ENCODE measurements around the gene CDH15. TPM values are rescaled to one million over a fixed set of nuclear protein-coding genes. Genes with fewer than 3 reads are reported as not detected.

The CDH15 gene
- total RNA-seq, 2 experiments from 2014 or later: not detected

DNA sequence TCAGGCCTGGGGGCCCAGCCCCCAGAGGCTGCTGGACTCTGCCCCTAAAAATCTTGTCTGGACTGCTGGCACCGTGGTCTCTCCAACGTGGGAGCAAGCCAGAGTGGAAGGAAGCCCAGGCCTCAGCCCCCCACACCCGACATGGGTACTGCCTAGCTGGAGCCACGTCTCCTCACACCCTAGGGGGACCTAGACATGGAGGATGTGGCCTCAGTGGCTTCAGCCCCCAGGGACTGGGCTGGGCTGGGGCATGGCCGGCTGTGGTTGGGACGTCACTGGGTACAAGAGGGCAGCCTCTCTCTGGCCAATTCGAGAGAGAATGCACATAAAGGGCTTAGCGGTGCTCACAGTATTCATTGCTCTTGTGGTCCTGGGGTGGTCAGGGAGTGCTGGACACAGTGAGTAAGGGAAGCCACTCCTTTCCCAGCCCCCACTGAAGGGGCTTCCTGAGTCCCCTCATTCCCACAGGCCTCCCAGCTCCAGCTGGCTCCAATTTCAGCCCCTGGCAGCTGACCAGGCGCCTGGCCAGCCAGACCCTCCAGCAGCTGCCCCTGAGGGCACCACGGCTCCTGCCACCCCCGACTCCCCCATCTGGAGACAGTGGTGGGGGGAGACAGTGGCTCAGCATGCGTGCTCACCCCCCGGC is 1.1 kb downstream of the CDH15 start:
- CTCF ChIA-PET: no interaction called here
- ATAC-seq (ENCODE audit: poor library complexity) (no peak), DNase-seq (no peak)
- intact Hi-C loops (cut with DNase I, micrococcal nuclease): no loop called here
- peaks cover 8% of the 10 kb centered on the region for H3K4me1 Mint-ChIP-seq (ENCODE audit: low read depth)
- peaks cover 4% of the 10 kb centered on the region for H3K27me3 Mint-ChIP-seq
- Histone ChIP-seq H3K4me3 (ENCODE audit: low read length) (no peak overlapping the region), H3K36me3 (ENCODE audit: insufficient read depth, low read length) (no peaks in the 10 kb centered on the region), H3K4me1 (ENCODE audit: insufficient read depth, low read length) (peaks cover 21% of the 10 kb centered on the region), H3K9me3 (ENCODE audit: control insufficient read depth in 1 of 2, insufficient read depth in 1 of 2, low read length in 2 of 2) (peaks cover 0 to 5% of the 10 kb centered on the region in 2 experiments), H3K27ac (ENCODE audit: low read depth in 1 of 2, low read length in 2 of 2) (no peak overlapping the region), H3K27me3 (ENCODE audit: control insufficient read depth in 1 of 2, insufficient read depth in 2 of 2, low read length in 2 of 2) (no peaks in the 10 kb centered on the region)
- no peak overlapping the region for H3K27ac Mint-ChIP-seq
- no peaks in the 10 kb centered on the region for H3K9me3 Mint-ChIP-seq
- H3K4me3 Mint-ChIP-seq: no peak overlapping the region
- POLR2A ChIA-PET: no interaction called here
- H3K36me3 Mint-ChIP-seq (ENCODE audit: low read depth): no peaks in the 10 kb centered on the region
- TF ChIP-seq, protein P1, sequence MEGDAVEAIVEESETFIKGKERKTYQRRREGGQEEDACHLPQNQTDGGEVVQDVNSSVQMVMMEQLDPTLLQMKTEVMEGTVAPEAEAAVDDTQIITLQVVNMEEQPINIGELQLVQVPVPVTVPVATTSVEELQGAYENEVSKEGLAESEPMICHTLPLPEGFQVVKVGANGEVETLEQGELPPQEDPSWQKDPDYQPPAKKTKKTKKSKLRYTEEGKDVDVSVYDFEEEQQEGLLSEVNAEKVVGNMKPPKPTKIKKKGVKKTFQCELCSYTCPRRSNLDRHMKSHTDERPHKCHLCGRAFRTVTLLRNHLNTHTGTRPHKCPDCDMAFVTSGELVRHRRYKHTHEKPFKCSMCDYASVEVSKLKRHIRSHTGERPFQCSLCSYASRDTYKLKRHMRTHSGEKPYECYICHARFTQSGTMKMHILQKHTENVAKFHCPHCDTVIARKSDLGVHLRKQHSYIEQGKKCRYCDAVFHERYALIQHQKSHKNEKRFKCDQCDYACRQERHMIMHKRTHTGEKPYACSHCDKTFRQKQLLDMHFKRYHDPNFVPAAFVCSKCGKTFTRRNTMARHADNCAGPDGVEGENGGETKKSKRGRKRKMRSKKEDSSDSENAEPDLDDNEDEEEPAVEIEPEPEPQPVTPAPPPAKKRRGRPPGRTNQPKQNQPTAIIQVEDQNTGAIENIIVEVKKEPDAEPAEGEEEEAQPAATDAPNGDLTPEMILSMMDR (IDR thresholded peaks at IDR 0.05): no peak

DNA sequence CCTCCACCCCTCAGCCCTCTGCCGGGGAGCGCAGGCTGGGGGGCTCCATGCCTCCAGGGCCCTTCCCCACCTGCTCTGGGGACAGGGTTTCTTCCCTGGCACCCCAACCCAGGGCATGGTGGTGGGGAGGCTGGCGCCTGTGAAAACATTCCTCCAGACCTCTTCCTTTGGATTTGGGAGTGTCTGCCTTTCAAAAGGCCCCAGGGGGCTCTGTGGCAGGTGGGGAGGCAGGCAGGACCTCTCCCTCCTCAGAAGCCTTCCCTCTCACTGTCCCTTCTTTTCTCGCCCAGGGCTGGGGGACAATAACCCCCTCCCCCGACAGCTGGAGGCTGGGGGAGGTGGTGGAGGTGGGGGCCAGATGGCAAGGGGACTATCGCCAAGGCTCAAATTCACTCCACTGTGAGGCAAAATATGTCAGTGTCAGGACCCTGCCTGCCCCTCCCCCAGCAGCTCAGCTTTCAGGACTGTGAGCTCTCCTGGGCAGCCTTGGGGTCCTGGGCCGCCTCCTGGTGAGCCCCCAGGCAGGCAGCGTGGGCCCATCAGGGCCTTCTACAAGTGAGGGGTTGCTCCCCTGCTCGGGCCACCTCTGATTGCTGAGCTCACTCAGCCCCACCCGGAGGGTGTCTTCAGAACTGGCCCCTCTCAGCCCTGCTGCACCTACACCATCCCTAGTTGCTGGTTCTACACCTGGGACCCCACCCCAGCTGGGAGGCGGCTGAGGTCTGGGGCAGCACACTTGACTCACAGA is 1.8 kb downstream of the CDH15 start:
- Mint-ChIP-seq H3K36me3 (ENCODE audit: low read depth) (no peaks in the 10 kb centered on the region), H3K4me3 (peak overlapping the region; percentile 15), H3K27ac (no peak overlapping the region), H3K4me1 (ENCODE audit: low read depth) (peaks cover 8% of the 10 kb centered on the region), H3K27me3 (peaks cover 4% of the 10 kb centered on the region), H3K9me3 (no peaks in the 10 kb centered on the region)
- Histone ChIP-seq H3K9me3 (ENCODE audit: control insufficient read depth in 1 of 2, insufficient read depth in 1 of 2, low read length in 2 of 2) (peaks cover 0 to 2% of the 10 kb centered on the region in 2 experiments), H3K27ac (ENCODE audit: low read depth in 1 of 2, low read length in 2 of 2) (no peak overlapping the region), H3K4me1 (ENCODE audit: insufficient read depth, low read length) (peaks cover 19% of the 10 kb centered on the region), H3K4me3 (ENCODE audit: low read length) (no peak overlapping the region), H3K27me3 (ENCODE audit: control insufficient read depth in 1 of 2, insufficient read depth in 2 of 2, low read length in 2 of 2) (no peaks in the 10 kb centered on the region), H3K36me3 (ENCODE audit: insufficient read depth, low read length) (no peaks in the 10 kb centered on the region)
- CTCF ChIA-PET: no interaction called here
- POLR2A ChIA-PET: interaction anchor here (0.6 to 1.3 kb wide), 2 partner anchors 10 to 371 kb away, joined by 3 read pairs; no protein-coding TSS in a partner anchor
- intact Hi-C loops (cut with DNase I, micrococcal nuclease): no loop called here
- ATAC-seq (ENCODE audit: poor library complexity): no peak
- TF ChIP-seq, protein P1 (IDR thresholded peaks at IDR 0.05): no peak
- no peak for DNase-seq

DNA sequence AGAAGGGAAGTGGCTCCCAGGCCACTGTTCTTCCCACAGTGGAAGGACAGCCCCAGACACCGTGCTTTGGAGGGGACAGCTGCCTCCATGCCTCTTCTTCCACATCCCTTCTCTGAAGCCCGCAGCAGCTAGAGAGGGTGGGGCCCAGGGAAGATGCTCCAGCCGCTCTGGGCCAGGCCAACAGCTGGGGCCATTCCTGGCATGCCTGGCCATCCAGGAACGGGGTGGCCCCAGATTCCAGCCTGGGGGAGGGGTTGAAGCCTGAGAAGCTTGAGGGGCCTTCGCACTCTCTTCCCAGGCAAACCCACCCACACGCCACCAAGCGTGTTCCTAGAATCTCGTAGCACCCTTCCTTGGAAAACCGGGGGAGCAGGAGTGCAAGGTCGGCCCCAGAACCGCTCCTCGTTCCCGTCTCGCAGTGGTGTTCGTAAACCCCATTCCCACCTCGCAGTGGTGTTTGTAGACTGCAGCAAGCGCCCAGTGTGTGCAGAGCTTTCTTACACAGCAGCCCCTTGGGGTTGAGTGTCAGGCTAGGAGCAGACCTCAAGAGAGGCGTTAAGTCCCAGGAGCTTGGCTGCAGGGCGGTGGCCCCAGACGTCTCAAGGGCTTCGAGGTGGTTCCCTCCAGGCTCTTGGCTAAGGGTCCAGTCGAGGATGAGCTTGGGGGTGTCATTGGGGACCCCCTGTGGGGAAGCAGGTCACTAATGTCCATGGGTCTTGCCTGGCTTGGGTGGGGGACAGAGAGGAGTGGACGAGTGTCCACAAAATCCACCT is 2.7 kb downstream of the CDH15 start:
- Histone ChIP-seq H3K4me3 (ENCODE audit: low read length) (no peak overlapping the region), H3K4me1 (ENCODE audit: insufficient read depth, low read length) (peaks cover 19% of the 10 kb centered on the region), H3K27ac (ENCODE audit: low read depth in 1 of 2, low read length in 2 of 2) (no peak overlapping the region), H3K9me3 (ENCODE audit: control insufficient read depth in 1 of 2, insufficient read depth in 1 of 2, low read length in 2 of 2) (no peaks in the 10 kb centered on the region), H3K36me3 (ENCODE audit: insufficient read depth, low read length) (no peaks in the 10 kb centered on the region), H3K27me3 (ENCODE audit: control insufficient read depth in 1 of 2, insufficient read depth in 2 of 2, low read length in 2 of 2) (no peaks in the 10 kb centered on the region)
- H3K4me1 Mint-ChIP-seq (ENCODE audit: low read depth): peaks cover 8% of the 10 kb centered on the region
- no peak for ATAC-seq (ENCODE audit: poor library complexity)
- peaks cover 4% of the 10 kb centered on the region for H3K27me3 Mint-ChIP-seq
- ChIA-PET CTCF (no interaction called here), POLR2A (interaction anchor here (0.6 to 1.3 kb wide), 2 partner anchors 9 to 371 kb away, joined by 3 read pairs; no protein-coding TSS in a partner anchor)
- no peak overlapping the region for H3K27ac Mint-ChIP-seq
- TF ChIP-seq, protein P1 (IDR thresholded peaks at IDR 0.05): no peak
- no peaks in the 10 kb centered on the region for H3K9me3 Mint-ChIP-seq
- intact Hi-C loops (cut with DNase I, micrococcal nuclease): no loop called here
- no peak overlapping the region for H3K4me3 Mint-ChIP-seq
- no peak for DNase-seq
- H3K36me3 Mint-ChIP-seq (ENCODE audit: low read depth): no peaks in the 10 kb centered on the region
